ENCODE measurements around the gene ZNF471. TPM values are rescaled to one million over a fixed set of nuclear protein-coding genes. Genes with fewer than 3 reads are reported as not detected.

Gene ZNF471
- total and polyA plus RNA-seq, 2 of the 13 experiments (the other 11 are each of a cell fraction or from before 2014, with no cell fraction given), result not detected

DNA sequence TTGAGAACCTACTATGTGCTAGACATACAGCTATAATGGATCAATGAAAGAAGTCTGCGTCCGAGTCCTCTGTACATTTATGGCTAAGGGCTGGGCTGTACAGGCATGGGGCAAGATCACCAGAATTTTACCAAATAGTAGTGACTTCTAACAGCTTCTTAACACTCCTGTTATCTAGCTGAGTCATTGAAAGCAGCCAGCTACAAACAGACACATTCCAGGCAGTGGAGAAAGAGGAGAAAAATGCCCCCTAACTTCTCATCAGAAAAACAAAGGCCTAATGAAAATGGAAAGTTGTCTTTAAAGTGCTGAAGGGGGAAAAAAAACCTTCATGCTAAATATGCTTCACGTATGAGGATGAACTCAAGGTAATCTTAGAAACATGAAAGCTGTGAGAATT, 16.3 kb upstream of the ZNF471 start (continued):
- TF ChIP-seq, protein P1, sequence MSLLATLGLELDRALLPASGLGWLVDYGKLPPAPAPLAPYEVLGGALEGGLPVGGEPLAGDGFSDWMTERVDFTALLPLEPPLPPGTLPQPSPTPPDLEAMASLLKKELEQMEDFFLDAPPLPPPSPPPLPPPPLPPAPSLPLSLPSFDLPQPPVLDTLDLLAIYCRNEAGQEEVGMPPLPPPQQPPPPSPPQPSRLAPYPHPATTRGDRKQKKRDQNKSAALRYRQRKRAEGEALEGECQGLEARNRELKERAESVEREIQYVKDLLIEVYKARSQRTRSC (CRISPR knock-in tag; IDR thresholded peaks at IDR 0.05; ENCODE audit: low read depth), result no peak
- TF ChIP-seq MTF1 (CRISPR knock-in tag; IDR thresholded peaks at IDR 0.05) (no peak), ZNF75D (CRISPR knock-in tag; IDR thresholded peaks at IDR 0.05; ENCODE audit: borderline replicate concordance) (no peak)
- TF ChIP-seq, protein P2, sequence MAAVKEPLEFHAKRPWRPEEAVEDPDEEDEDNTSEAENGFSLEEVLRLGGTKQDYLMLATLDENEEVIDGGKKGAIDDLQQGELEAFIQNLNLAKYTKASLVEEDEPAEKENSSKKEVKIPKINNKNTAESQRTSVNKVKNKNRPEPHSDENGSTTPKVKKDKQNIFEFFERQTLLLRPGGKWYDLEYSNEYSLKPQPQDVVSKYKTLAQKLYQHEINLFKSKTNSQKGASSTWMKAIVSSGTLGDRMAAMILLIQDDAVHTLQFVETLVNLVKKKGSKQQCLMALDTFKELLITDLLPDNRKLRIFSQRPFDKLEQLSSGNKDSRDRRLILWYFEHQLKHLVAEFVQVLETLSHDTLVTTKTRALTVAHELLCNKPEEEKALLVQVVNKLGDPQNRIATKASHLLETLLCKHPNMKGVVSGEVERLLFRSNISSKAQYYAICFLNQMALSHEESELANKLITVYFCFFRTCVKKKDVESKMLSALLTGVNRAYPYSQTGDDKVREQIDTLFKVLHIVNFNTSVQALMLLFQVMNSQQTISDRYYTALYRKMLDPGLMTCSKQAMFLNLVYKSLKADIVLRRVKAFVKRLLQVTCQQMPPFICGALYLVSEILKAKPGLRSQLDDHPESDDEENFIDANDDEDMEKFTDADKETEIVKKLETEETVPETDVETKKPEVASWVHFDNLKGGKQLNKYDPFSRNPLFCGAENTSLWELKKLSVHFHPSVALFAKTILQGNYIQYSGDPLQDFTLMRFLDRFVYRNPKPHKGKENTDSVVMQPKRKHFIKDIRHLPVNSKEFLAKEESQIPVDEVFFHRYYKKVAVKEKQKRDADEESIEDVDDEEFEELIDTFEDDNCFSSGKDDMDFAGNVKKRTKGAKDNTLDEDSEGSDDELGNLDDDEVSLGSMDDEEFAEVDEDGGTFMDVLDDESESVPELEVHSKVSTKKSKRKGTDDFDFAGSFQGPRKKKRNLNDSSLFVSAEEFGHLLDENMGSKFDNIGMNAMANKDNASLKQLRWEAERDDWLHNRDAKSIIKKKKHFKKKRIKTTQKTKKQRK (IDR thresholded peaks at IDR 0.05; ENCODE audit: low read length), result no peak
- TF ChIP-seq, protein P3, sequence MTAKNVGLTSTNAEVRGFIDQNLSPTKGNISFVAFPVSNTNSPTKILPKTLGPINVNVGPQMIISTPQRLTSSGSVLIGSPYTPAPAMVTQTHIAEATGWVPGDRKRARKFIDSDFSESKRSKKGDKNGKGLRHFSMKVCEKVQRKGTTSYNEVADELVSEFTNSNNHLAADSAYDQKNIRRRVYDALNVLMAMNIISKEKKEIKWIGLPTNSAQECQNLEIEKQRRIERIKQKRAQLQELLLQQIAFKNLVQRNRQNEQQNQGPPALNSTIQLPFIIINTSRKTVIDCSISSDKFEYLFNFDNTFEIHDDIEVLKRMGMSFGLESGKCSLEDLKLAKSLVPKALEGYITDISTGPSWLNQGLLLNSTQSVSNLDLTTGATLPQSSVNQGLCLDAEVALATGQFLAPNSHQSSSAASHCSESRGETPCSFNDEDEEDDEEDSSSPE (CRISPR knock-in tag; IDR thresholded peaks at IDR 0.05), result no peak

DNA sequence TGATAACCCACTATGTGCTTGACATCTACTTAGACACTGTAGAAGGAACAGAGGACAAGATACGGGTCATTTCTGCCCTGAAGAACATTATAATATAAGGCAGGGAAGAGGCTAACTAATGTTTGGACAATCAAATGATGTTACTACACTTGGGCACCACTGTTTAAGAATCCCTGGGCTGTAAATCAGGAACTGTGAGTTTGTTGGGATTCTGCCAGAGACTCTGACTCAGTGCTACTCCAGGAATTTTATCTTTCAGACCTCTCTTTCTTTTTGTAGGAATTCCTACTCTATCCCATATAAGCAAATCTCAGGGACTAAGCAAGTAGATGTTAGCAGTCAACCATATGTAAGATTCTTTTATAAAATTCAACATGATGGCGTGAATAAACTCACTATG, 3.1 kb upstream of the ZNF471 start:
- H3K79me2 ChIP-seq (ENCODE audit: insufficient read depth, low read length), result no peaks in the 10 kb centered on the region
- H3K4me2 ChIP-seq (ENCODE audit: low read depth, low read length), result no peak overlapping the region
- H3K4me3 ChIP-seq (replicated peaks in 1 of 3; ENCODE audit: insufficient read depth in 1 of 3, low read depth in 2 of 3, low read length in 3 of 3), result no peak overlapping the region
- no peak for TF ChIP-seq MAFG (CRISPR knock-in tag; IDR thresholded peaks at IDR 0.05)
- ATAC-seq (no peak), DNase-seq (ENCODE audit: low spot score) (no peak), FAIRE-seq (no peak)
- no peaks in the 10 kb centered on the region for H3K36me3 ChIP-seq (replicated peaks in 1 of 2; ENCODE audit: control insufficient read depth in 1 of 2, insufficient read depth in 2 of 2, low read length in 2 of 2)
- no peaks in the 10 kb centered on the region for H3K27me3 ChIP-seq (ENCODE audit: control insufficient read depth in 1 of 2, insufficient read depth in 2 of 2, low read length in 2 of 2)
- H3K27ac ChIP-seq (ENCODE audit: extremely low read length, insufficient read depth, low read length), result no peak overlapping the region
- no peak overlapping the region for H2AFZ ChIP-seq (ENCODE audit: low read length)
- 2% methylated on average over 2 of the region's 2 CpGs for WGBS (ENCODE audit: low lambda C conversion rate)
- H3K9ac ChIP-seq (ENCODE audit: insufficient read depth, low read depth, low read length), result no peak overlapping the region
- no TSS peak for BruUV-seq (replicated peaks)
- CTCF ChIA-PET (ENCODE audit: low intra/inter-chr PET ratio, low total read pairs), result no interaction called here
- H3K9me3 ChIP-seq (ENCODE audit: low read length), result peaks cover 94% of the 10 kb centered on the region
- POLR2A ChIA-PET, result no interaction called here
- no peaks in the 10 kb centered on the region for H3K4me1 ChIP-seq (ENCODE audit: insufficient read depth, low read length)
- intact Hi-C loops (cut with micrococcal nuclease; ENCODE audit: unreplicated experiment), result no loop called here
- H4K20me1 ChIP-seq (ENCODE audit: insufficient read depth, low read length), result no peaks in the 10 kb centered on the region
- in situ Hi-C loops (cut with HindIII; ENCODE audit: extremely low pct_ligation_motif_present, low pct_unique_long_range_greater_than_20kb), result no loop called here

Data from HepG2 (cell line).